A549 (cell line): Measurements from ENCODE around the gene DLGAP1. TPM values are rescaled to one million over a fixed set of nuclear protein-coding genes. Genes with fewer than 3 reads are reported as not detected.

Experiments
- ATAC-seq, 2 experiments: fragments of 200-7000 bp in 1 of 2; fragments of >200 bp in 1 of 2; cut with Nextera tagmentation in 1 of 2; cut with Tn5 transposase in 1 of 2; 3 replicates each; pipeline versions ENCODE4 v1.8.0 to v1.9.1; 2018 to 2020; ENCODE audit warnings: mild to moderate bottlenecking in 1 of 2, moderate library complexity in 1 of 2
- CTCF ChIA-PET: fragments of 300-600 bp; sonication (Branson Sonifier 250); formaldehyde crosslinking; extraction: SDS; loops from one replicate; lab custom pipeline; 2021; ENCODE audit warnings: antibody characterized with exemption, inconsistent platforms; lab: Yijun Ruan, JAX
- POLR2A ChIA-PET: fragments of 350-600 bp; formaldehyde crosslinking; extraction: SDS; loops from one replicate; lab custom pipeline; 2021; ENCODE audit warnings: antibody characterized with exemption, inconsistent platforms; lab: Yijun Ruan, JAX
- DNase-seq, 2 experiments: peaks; one replicate each; pipeline versions ENCODE4 v3.0.0 to v3.0.0-alpha.2; 2011 to 2016; ENCODE audit warnings: low read depth in 1 of 2, low spot score in 1 of 2
- FAIRE-seq: peaks from 2 replicates; lab custom pipeline; 2011; peaks lifted over from hg19 to GRCh38; lab: Jason Lieb, UNC
- H3K27ac ChIP-seq, 2 experiments: fragments of >200 bp; sonication (Bioruptor Twin); formaldehyde crosslinking; 3 replicates each; pipeline ENCODE4 v1.5.1; 2016 to 2017
- H3K4me1 ChIP-seq: fragments of >200 bp; sonication (Bioruptor Twin); formaldehyde crosslinking; 3 replicates; pipeline ENCODE4 v1.6.1; 2016
- H3K4me2 ChIP-seq: fragments of >200 bp; sonication (Bioruptor Twin); formaldehyde crosslinking; 3 replicates; pipeline ENCODE4 v1.6.1; 2016
- H3K4me3 ChIP-seq: fragments of >200 bp; sonication (Bioruptor Twin); formaldehyde crosslinking; 3 replicates; pipeline ENCODE4 v1.5.1; 2016
- H3K9me3 ChIP-seq: fragments of >200 bp; sonication (Bioruptor Twin); formaldehyde crosslinking; 3 replicates; pipeline ENCODE4 v1.6.1; 2016
- BHLHE40 ChIP-seq: IDR thresholded peaks from 2 replicates; pipeline ENCODE4 v1.6.1; 2012; ENCODE audit warnings: low read depth, low read length, inconsistent platforms
- CBX2 ChIP-seq: fragments of 200-600 bp; sonication (generic); IDR thresholded peaks from 2 replicates; pipeline ENCODE4 v1.6.1; 2016; ENCODE audit warnings: low read depth, mild to moderate bottlenecking, borderline replicate concordance
- CEBPB ChIP-seq, 2 experiments: fragments of >200 bp in 1 of 2; sonication (Bioruptor Twin) in 1 of 2; formaldehyde crosslinking in 1 of 2; IDR thresholded peaks; 2 replicates each; pipeline ENCODE4 v1.6.1; 2012 to 2016
- CHD2 ChIP-seq: fragments of 150-350 bp; IDR thresholded peaks from 2 replicates; pipeline ENCODE4 v1.6.1; 2014; ENCODE audit warnings: low read length; ENCODE audit not compliant: partially characterized antibody
- CHD4 ChIP-seq: fragments of 200-600 bp; sonication (generic); IDR thresholded peaks from 2 replicates; pipeline ENCODE4 v1.6.1; 2016; ENCODE audit warnings: antibody characterized with exemption, mild to moderate bottlenecking, borderline replicate concordance
- EHF ChIP-seq: fragments of 250-450 bp; sonication (Bioruptor Pico); IDR thresholded peaks from 2 replicates; pipeline ENCODE4 v1.5.0; 2020; ENCODE audit warnings: mild to moderate bottlenecking
- EP300 ChIP-seq, 2 experiments: fragments of >200 bp; sonication (Bioruptor Twin); formaldehyde crosslinking; IDR thresholded peaks; 2 replicates in 1 of 2; 3 replicates in 1 of 2; pipeline ENCODE4 v1.6.1; 2016 to 2017
- FOXS1 ChIP-seq: fragments of 250-450 bp; sonication (Bioruptor Pico); IDR thresholded peaks from 2 replicates; pipeline ENCODE4 v1.5.0; 2020; ENCODE audit warnings: mild to moderate bottlenecking, moderate library complexity
- GATA3 ChIP-seq: IDR thresholded peaks from 2 replicates; pipeline ENCODE4 v1.6.1; 2012; ENCODE audit warnings: borderline replicate concordance
- HOXB13 ChIP-seq: fragments of 250-450 bp; sonication (Bioruptor Pico); IDR thresholded peaks from 2 replicates; pipeline ENCODE4 v1.5.0; 2020; ENCODE audit warnings: low read depth, mild to moderate bottlenecking, moderate library complexity
- JUN ChIP-seq, 2 experiments: fragments of >200 bp; sonication (Bioruptor Twin); formaldehyde crosslinking; IDR thresholded peaks; 2 replicates in 1 of 2; 3 replicates in 1 of 2; pipeline ENCODE4 v1.6.1; 2016 to 2017
- JUNB ChIP-seq: fragments of >200 bp; sonication (Bioruptor Twin); formaldehyde crosslinking; IDR thresholded peaks from 2 replicates; pipeline ENCODE4 v1.6.1; 2016
- MYC ChIP-seq: IDR thresholded peaks from 2 replicates; pipeline ENCODE4 v1.6.1; 2012; ENCODE audit warnings: mild to moderate bottlenecking, inconsistent platforms, low read length, improper control_type of control experiment, borderline replicate concordance
- NFE2L2 ChIP-seq: fragments of 150-350 bp; conservative IDR thresholded peaks from 2 replicates; pipeline ENCODE4 v1.6.1; 2014; ENCODE audit warnings: low read length
- NPAS2 ChIP-seq: fragments of 250-450 bp; sonication (Bioruptor Pico); IDR thresholded peaks from 2 replicates; pipeline ENCODE4 v1.8.0; 2022; ENCODE audit warnings: mild to moderate bottlenecking, moderate library complexity, borderline replicate concordance
- NR3C1 ChIP-seq: fragments of >200 bp; sonication (Bioruptor Twin); formaldehyde crosslinking; IDR thresholded peaks from 3 replicates; pipeline ENCODE4 v1.6.1; 2017
- PHF8 ChIP-seq: fragments of 200-600 bp; sonication (generic); IDR thresholded peaks from 2 replicates; pipeline ENCODE4 v1.6.1; 2016; ENCODE audit warnings: low read depth, mild to moderate bottlenecking, antibody characterized with exemption, moderate library complexity, borderline replicate concordance
- TFCP2L1 ChIP-seq: fragments of 250-450 bp; sonication (Bioruptor Pico); IDR thresholded peaks from 2 replicates; pipeline ENCODE4 v1.5.0; 2021; ENCODE audit warnings: mild to moderate bottlenecking
- ZFP36 ChIP-seq: fragments of 450-650 bp; IDR thresholded peaks from 2 replicates; pipeline ENCODE4 v1.6.1; 2014; ENCODE audit warnings: borderline replicate concordance; ENCODE audit not compliant: partially characterized antibody
- ZNF302 ChIP-seq: fragments of 250-450 bp; sonication (Bioruptor Pico); IDR thresholded peaks from 2 replicates; pipeline ENCODE4 v1.9.0; 2021; ENCODE audit warnings: inconsistent platforms, mild to moderate bottlenecking, moderate library complexity
- WGBS: methylation state at CpG from one replicate; pipeline ENCODE4 v1.1.6; 2017; ENCODE audit errors: missing lambda C conversion rate; 5-methylcytosine and 5-hydroxymethylcytosine counted together
- polyA plus RNA-seq, 4 experiments: library from polyadenylated mRNA; depleted of rRNA in 3 of 4; stranded (reverse); fragments of >200 nt; fragmentation: RNase III in 1 of 4; extraction: RNeasy Plus Mini Kit Qiagen cat#74134 plus additional on column Dnase treatment in 1 of 4; gene quantifications; 2 replicates in 3 of 4; 3 replicates in 1 of 4; pipeline ENCODE4 v1.2.3, GENCODE V29; 2011 to 2017
- TF ChIP-seq, protein P1 (sequence below): IDR thresholded peaks from 2 replicates; pipeline ENCODE4 v1.6.1; 2012
- TF ChIP-seq, protein P2 (sequence below): fragments of 250-450 bp; sonication (Bioruptor Pico); IDR thresholded peaks from 2 replicates; pipeline ENCODE4 v1.5.0; 2020; ENCODE audit warnings: low read depth, mild to moderate bottlenecking, moderate library complexity
- TF ChIP-seq, protein P3 (sequence below): fragments of 450-650 bp; IDR thresholded peaks from 2 replicates; pipeline ENCODE4 v1.6.1; 2014; ENCODE audit warnings: antibody characterized with exemption
- TF ChIP-seq, protein P4 (sequence below): IDR thresholded peaks from 2 replicates; pipeline ENCODE4 v1.6.1; 2012

The DLGAP1 gene
- polyA plus RNA-seq, 2 of the 4 experiments (the other 2 are of a cell fraction): 0.04 to 0.12 TPM

DNA sequence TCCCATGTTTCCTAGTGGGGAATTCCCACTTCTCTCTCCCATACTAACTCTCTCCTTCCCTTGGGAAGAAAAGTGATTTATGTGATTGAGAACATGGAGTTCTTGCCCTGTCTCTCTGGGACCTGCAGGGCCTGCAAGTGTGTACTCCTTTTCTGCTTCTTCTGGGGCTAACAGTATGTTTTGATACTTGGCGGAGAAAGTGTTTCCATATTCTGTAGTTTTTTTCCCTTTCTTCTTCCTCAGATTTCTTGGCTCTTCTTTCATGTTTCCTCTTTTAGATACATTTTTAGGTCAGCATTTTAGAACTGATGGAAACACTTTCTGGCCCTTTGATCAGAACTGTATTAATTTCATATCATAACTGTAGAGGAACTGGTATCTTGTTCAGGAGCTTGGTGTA is 352.2 kb downstream of the DLGAP1 start:
- Histone ChIP-seq H3K4me1 (no peaks in the 10 kb centered on the region), H3K4me2 (no peak overlapping the region), H3K4me3 (no peak overlapping the region), H3K9me3 (no peaks in the 10 kb centered on the region), H3K27ac (no peak overlapping the region)
- no peak for TF ChIP-seq TFCP2L1
- no peak for TF ChIP-seq CBX2
- no peak for TF ChIP-seq JUN (IDR thresholded peaks at IDR 0.05)
- no peak for TF ChIP-seq NPAS2 (CRISPR knock-in tag)
- TF ChIP-seq, protein P1, sequence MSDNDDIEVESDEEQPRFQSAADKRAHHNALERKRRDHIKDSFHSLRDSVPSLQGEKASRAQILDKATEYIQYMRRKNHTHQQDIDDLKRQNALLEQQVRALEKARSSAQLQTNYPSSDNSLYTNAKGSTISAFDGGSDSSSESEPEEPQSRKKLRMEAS: no peak
- TF ChIP-seq CHD2: no peak
- no peak for TF ChIP-seq GATA3
- POLR2A ChIA-PET: no interaction called here
- 100% methylated on average over 1 of the region's 1 CpG for WGBS
- FAIRE-seq (no peak), DNase-seq (no peak), ATAC-seq (no peak)
- CTCF ChIA-PET: interaction anchor here (1.2 kb wide), 1 partner anchor 955 kb away, joined by 4 read pairs; no protein-coding TSS in a partner anchor

DNA sequence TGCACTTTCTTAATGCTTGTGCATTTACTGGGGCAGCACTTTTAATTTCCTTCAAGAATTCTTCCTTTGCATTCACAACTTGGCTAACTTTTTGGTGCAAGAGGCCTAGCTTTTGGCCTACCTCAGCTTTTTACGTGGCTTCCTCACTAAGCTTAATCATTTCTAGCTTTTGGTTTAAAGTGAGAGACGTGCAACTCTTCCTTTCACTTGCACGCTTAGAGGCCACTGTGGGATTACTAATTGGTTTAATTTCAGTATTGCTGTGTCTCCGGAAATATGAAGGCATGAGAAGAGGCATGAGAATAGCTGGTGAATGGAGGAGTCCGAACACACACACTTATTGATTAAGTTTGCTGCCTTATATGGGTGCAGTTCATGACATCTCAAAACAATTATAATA is 354.1 kb downstream of the DLGAP1 start:
- no peaks in the 10 kb centered on the region for H3K9me3 ChIP-seq
- H3K4me3 ChIP-seq: no peak overlapping the region
- H3K4me1 ChIP-seq: no peaks in the 10 kb centered on the region
- FAIRE-seq (no peak), ATAC-seq (no peak), DNase-seq (no peak)
- no peak overlapping the region for H3K27ac ChIP-seq
- ChIA-PET POLR2A (no interaction called here), CTCF (no interaction called here)
- 46% methylated on average over 5 of the region's 5 CpGs for WGBS
- TF ChIP-seq, protein P2, sequence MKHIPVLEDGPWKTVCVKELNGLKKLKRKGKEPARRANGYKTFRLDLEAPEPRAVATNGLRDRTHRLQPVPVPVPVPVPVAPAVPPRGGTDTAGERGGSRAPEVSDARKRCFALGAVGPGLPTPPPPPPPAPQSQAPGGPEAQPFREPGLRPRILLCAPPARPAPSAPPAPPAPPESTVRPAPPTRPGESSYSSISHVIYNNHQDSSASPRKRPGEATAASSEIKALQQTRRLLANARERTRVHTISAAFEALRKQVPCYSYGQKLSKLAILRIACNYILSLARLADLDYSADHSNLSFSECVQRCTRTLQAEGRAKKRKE (CRISPR knock-in tag): no peak
- no peak for TF ChIP-seq NFE2L2
- TF ChIP-seq, protein P3, sequence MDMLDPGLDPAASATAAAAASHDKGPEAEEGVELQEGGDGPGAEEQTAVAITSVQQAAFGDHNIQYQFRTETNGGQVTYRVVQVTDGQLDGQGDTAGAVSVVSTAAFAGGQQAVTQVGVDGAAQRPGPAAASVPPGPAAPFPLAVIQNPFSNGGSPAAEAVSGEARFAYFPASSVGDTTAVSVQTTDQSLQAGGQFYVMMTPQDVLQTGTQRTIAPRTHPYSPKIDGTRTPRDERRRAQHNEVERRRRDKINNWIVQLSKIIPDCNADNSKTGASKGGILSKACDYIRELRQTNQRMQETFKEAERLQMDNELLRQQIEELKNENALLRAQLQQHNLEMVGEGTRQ: no peak
- TF ChIP-seq MYC: no peak
- TF ChIP-seq, protein P4, sequence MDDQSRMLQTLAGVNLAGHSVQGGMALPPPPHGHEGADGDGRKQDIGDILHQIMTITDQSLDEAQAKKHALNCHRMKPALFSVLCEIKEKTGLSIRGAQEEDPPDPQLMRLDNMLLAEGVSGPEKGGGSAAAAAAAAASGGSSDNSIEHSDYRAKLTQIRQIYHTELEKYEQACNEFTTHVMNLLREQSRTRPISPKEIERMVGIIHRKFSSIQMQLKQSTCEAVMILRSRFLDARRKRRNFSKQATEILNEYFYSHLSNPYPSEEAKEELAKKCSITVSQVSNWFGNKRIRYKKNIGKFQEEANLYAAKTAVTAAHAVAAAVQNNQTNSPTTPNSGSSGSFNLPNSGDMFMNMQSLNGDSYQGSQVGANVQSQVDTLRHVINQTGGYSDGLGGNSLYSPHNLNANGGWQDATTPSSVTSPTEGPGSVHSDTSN: no peak
- TF ChIP-seq BHLHE40: no peak
- no peak for TF ChIP-seq HOXB13 (CRISPR knock-in tag)
- no peak for TF ChIP-seq NR3C1
- no peak for TF ChIP-seq CHD4
- no peak for TF ChIP-seq ZFP36
- TF ChIP-seq, protein P1: no peak
- no peak for TF ChIP-seq GATA3
- TF ChIP-seq CEBPB (IDR thresholded peaks at IDR 0.05): no peak
- no peak for TF ChIP-seq ZNF302 (CRISPR knock-in tag)
- TF ChIP-seq EP300 (IDR thresholded peaks at IDR 0.05): no peak
- TF ChIP-seq JUNB: no peak
- TF ChIP-seq EHF (CRISPR knock-in tag): no peak
- no peak for TF ChIP-seq FOXS1 (CRISPR knock-in tag)
- TF ChIP-seq PHF8: no peak
- H3K4me2 ChIP-seq: no peak overlapping the region
